ENCODE data around the gene NEUROD1.

NEUROD1 gene

DNA sequence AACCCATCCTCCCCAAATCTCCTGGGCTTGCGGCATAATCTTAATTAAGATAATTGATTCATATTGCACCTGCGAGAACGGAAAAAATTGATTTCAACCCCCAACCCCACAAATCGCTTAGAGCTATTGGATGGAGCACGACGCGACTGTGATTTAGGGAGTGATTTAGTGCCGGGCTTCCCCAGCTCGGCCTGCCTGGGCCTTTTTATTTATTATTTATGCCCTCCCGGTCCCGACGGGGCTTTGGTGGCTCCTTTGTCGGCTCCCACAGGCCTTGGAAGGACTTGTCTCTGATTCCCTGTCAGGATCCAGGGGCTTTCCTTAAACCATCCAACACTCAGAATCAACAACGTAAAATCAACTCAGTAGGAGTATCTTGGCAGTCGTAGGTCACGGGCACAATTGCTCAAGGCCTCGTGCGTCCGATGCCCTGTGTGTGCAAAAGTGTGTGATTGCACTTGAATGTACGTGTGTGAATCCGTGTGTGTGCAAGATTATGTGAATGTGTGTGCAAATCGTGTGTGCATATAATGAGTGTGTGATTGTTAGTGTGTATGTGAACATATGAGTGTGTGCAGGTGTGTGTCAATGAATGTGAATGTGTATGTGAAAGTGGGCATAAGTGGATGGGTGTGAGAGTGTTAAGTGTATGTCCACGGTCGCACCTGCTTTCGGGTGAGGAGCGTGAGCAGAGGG lies 4.3 kb upstream of the NEUROD1 start:
- TF ChIP-seq, protein P1, sequence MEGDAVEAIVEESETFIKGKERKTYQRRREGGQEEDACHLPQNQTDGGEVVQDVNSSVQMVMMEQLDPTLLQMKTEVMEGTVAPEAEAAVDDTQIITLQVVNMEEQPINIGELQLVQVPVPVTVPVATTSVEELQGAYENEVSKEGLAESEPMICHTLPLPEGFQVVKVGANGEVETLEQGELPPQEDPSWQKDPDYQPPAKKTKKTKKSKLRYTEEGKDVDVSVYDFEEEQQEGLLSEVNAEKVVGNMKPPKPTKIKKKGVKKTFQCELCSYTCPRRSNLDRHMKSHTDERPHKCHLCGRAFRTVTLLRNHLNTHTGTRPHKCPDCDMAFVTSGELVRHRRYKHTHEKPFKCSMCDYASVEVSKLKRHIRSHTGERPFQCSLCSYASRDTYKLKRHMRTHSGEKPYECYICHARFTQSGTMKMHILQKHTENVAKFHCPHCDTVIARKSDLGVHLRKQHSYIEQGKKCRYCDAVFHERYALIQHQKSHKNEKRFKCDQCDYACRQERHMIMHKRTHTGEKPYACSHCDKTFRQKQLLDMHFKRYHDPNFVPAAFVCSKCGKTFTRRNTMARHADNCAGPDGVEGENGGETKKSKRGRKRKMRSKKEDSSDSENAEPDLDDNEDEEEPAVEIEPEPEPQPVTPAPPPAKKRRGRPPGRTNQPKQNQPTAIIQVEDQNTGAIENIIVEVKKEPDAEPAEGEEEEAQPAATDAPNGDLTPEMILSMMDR (conservative IDR thresholded peaks at IDR 0.05; ENCODE audit: low read depth, low read length) = no peak
- no peak overlapping the region for H3K4me3 ChIP-seq (ENCODE audit: low read depth, low read length)
- DNase-seq (ENCODE audit: low read depth) = no peak

DNA sequence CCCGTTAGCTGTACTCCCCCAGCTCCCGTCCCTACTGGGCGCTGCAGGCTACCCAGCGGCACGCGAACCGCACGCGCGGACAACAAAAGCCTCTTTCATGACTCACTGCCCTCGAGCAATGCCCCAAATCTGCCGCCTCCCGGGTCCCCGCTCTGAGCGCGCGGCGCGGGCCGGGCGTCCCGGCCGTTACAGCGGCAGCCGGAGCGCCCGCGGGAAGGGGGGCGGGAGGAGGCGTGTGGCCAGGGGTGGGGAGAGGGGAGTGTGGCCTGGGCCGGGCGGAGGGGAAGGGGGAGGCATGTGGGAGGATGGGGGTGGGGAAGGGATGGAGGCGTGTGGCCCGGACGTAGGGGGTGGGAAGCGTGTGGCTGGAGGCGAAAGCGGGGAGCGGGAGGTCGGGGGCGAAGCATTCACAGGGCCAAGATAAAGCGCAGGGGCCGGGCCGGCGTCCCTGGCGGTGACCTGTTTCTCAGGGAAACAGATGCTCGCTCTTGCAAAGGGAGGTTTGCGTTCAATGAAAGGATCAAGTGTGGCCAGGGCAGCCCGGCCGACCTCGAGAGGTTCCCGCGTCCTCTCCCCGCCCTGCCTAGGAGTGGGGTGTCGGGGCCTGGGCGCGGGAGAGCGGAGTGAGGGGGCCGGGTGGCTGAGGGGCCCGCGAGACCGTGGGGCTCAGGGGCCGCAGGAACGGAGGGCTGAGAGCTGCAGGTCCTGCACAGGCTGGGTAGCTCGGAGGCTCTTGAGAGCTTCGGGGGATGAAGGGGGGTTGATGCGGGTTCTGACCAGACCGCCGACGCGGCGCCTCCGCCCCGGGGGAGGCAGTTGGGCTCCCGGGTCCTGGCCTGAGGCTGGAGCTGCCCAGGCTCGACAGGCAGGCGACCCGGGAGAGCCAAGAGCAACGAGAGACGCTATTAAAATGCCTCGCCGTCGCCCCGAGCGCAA lies 3.5 kb upstream of the NEUROD1 start:
- DNase-seq (ENCODE audit: low read depth) = no peak
- H3K4me3 ChIP-seq (ENCODE audit: low read depth, low read length) = no peak overlapping the region
- TF ChIP-seq, protein P1 (conservative IDR thresholded peaks at IDR 0.05; ENCODE audit: low read depth, low read length) = no peak

DNA sequence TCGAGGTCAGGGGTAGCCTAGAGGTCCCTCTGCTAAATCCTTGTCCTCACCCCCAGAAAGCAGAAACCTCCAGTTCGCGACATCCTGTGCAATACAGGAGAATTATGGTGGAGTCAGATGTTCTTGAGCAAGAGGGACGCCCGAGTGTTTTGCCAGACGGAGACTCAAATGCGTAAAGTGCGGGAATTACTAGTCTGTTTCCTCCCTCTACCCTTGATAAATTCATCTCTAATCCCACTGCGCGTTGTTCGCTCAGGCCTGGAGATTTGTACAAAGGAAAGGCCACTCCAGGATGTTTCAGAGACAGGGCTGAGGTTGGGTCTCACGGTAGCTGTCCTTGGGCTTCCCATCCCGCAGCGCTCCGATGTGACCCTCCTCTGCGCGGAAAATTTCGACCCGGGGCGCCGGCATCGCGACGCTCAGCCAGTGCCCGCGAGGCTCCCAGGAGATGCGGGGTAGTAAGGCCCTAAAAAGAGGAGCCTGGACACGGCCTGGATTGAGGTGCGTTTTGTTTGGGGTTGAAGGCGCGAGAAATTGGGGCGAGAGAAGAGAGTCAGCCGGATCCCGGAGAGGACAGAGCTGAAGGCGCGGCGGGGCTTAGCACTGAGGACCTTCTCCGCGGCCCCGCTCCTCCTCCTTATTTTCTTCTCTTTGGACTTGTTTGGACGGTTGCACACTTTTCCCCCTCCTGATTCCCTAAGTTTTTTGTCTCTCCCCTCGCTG lies 2.6 kb upstream of the NEUROD1 start:
- no peak for DNase-seq (ENCODE audit: low read depth)
- TF ChIP-seq, protein P1 (conservative IDR thresholded peaks at IDR 0.05; ENCODE audit: low read depth, low read length) = no peak
- H3K4me3 ChIP-seq (ENCODE audit: low read depth, low read length) = no peak overlapping the region

DNA sequence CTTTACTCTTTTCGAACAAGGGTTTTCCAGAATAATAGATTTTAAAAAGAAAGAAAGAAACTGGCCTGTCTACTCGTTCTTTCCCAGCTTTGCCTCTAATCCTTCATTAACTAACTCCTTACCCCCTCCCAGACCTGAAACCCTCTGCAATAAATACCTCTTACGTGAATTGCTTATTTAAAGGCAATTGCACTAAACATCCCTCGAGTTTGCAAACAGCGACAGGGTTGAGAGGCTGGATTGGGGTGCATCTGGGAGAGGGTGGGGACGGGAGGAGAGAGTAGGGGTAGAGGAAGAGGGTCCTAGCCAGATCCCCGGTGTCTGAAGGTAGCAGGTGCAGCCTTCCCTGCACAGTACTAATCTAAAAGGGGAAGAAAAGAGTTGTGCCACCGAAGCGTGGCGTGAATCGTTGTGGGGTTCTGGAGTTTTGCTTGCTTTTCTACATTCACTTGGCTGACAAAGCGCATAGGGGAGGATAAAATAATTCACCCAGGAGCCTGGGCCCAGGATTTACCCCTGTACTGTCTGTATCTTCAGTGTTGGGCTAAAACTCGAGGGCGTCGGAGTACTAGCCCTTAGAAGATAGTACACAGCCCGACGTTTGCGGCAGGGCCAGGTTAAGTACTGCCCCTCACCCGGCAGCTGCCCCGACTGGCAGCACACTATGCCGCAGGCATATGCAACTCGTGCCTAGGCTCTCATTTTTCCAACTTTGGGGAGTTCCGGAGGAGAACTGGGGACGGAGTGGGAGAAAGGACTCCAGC lies 1.9 kb upstream of the NEUROD1 start:
- no peak overlapping the region for H3K4me3 ChIP-seq (ENCODE audit: low read depth, low read length)
- no peak for DNase-seq (ENCODE audit: low read depth)
- TF ChIP-seq, protein P1 (conservative IDR thresholded peaks at IDR 0.05; ENCODE audit: low read depth, low read length) = no peak

DNA sequence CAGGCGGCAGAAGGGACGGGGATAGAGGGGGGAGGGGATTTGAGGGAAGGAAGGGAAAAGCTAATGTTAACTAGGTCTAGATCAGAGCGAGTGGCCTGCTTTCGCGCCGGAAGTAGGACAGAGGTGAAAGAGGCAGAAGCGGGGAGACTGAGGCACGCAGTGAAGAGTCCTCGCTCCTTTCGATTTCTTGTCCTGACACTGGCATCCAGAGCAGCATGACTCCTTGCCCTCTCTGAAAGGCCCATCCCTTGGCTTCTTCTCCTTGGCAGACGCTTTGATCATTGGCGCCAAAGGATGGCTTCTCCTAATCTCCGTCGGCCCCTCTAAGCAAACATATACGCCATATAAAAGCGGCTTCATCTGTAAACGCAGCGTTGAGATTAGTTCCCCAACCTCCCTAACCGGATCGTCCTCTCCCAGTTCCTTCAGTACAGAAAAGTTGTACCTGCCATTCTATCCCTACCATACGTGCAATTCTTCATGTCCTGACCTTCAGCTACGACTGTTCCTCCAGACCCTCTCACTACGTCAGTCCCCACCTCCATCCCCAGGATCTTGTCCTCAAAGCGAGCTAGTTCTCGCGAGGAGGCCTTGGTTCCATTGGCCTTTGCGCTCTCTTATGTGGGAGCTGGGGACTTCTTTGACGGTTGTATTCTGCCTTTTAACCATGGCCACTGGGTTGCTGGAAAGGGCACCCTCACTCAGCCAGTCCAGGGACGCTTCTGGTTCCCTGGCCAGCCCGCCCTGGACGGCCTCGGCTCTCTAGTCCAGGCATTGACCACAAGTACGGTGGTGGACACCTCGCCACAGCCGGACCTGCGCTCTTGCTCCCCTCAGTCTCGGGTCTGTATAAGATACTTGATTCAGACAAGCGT lies 857 bp upstream of the NEUROD1 start:
- TF ChIP-seq, protein P1 (conservative IDR thresholded peaks at IDR 0.05; ENCODE audit: low read depth, low read length) = no peak
- no peak overlapping the region for H3K4me3 ChIP-seq (ENCODE audit: low read depth, low read length)
- DNase-seq (ENCODE audit: low read depth) = no peak
